Retina (tissue), 1 donor: ENCODE measurements around the gene RRM2.

Experiments used
- DNase-seq: peaks from one replicate; pipeline ENCODE4 v3.0.0-alpha.2; 2016

Gene RRM2

DNA sequence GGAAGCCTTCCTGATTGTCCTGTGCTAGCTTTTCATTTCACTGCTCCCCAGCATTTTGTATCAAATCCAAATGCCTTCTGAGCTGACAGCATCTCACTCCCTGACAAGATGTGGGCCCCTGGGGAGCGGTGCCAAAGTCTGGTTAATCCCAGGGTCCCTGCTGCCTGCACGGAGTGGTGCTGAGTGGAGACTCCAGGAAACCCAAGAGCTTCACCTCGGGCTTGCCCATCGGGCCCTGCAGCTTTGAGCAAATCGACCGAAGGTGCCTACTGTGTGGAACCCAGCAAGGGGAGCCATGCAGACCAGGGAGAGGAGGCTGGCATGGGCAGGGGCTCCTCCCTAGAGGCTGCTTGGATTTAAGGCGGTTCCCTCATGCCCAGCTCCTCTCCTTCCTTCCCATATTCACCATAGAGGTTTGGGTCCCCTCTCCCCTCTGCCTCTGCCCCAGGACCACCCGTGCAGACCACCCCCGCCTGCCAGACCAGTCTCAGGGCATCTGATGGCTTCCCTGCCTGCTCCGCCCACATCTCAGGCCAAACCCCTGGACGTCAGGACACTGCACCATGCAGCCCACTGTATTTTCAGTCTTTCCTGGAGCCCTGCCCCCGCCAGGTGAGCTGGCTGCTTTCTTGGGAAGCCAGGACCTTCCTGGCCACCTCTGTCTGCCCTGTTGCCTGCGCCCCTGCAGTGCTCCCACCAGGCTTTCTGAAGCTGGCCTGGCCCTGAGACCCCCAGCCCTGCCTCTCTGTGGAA is 37.8 kb downstream of the RRM2 start:
- no peak for DNase-seq

- no peak for DNase-seq
These were observed 38.8 kb downstream of the RRM2 start for GRCh38 chr2:10161206-10161931.

GRCh38 chr2:10161961-10162441 is 39.5 kb downstream of the RRM2 start:
- DNase-seq = no peak

- no peak for DNase-seq
These were observed 40.3 kb downstream of the RRM2 start for GRCh38 chr2:10162586-10163497.

- DNase-seq = no peak
These were observed 41.3 kb downstream of the RRM2 start for GRCh38 chr2:10163498-10164486.

- DNase-seq = no peak
These were observed 42.1 kb downstream of the RRM2 start for GRCh38 chr2:10164601-10165000.

DNA sequence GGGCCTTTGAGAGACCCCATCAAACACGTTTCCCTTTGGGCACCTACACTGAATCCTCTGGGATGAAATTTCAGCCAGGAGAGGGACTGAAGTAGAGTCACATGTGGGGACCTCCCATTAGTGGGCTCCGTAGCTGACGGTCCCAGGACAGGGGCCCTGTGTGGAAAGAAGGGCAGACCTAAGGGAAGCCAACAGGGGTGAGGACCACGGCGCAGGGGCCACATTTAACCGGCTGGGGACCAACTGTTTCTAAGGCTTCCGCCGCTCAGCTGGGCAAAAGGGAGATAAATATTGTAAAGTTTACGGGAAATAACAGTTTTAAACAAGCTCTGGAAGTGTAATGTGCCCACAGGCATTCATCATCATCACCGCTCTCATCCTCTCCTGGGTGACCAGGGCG is 42.7 kb downstream of the RRM2 start:
- no peak for DNase-seq

- DNase-seq = no peak
These were observed 43.5 kb downstream of the RRM2 start for GRCh38 chr2:10165861-10166675.

GRCh38 chr2:10166676-10167292 is 44.2 kb downstream of the RRM2 start:
- DNase-seq = no peak

DNA sequence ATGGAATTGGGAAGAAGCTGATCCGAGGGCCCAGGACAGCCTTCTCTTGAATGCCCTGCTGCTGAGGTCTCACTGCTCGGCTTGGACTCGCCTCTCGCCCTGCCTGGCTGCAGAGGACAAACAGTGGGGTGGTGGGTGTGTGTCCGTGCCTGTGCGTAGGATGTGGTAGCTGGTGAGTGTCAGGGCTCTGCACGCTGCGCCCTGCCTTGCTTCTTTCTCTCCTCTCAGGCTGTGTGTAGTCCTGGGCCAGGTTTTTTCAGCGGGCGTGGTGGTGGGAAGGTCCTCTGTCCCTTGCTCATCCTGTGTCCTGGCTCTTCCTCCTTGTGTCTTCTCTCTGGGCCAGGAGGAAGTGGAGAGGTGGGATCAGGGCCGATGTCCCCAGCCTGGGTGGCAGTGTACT is 44.8 kb downstream of the RRM2 start:
- no peak for DNase-seq

DNA sequence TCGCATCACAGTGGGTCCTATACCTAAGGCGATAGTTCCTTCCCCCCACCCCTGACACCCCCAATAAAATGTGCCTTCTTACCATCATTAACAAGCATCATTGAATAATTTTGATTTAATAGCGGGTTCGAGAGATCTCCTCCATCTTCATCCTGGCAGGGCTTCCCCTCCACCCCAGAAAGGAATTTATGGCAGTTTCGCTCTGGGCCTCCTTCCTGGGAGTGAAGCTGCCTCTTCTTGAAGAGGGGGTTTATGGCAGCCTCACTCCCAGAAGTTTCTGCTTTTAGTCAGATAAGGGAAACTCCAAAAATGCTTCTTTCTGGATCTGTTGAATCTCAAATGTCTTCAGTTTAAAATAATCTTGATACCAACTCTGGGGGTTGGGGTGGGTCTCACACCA is 45.7 kb downstream of the RRM2 start:
- no peak for DNase-seq

DNA sequence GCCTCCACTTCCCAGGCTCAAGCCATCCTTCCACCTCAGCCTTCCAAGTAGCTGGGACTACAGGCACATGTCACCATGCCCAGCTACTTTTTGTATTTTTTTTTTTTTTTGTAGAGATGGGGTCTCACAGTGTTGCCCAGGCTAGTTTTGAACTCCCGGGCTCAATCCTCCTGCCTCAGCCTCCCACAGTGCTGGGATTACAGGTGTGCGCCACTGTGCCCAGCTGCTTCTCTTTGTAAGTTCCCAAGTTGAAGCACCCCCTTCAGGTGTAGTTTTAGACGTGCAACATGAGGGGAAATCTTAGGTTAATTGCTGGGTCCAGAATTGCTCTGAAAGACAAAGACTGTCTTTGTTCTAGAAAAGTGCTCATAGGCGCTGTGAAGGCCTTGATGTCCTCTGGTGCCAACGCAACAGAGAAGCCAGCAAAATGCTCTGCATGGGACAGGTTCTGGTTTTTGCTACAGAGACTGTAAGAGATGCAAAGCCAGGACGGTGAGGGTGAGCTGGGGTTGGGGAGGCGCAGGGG is 46.6 kb downstream of the RRM2 start:
- DNase-seq = no peak

DNA sequence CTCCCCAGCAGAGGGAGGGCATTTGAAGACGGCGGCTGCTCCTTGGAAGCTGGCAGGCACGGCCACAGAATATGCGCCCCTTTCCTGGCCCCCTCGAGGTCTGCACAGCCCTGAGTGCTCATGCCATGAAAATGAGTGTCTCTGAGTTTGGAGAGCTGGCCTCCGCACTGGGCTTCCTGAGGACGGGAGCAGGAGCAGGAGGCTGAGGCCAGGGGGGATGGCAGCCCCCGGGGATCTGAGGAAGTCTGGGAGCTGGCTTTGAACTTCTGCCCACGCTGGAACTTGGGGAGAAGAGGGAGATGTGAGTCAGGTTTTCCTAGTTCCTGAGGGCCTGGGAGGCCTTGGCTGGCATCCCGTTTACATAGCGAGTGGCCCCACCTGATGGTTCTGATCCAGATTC is 47.0 kb downstream of the RRM2 start:
- DNase-seq = no peak

- peak; percentile 63 for DNase-seq
These were observed 47.7 kb downstream of the RRM2 start for GRCh38 chr2:10170256-10170655.

DNA sequence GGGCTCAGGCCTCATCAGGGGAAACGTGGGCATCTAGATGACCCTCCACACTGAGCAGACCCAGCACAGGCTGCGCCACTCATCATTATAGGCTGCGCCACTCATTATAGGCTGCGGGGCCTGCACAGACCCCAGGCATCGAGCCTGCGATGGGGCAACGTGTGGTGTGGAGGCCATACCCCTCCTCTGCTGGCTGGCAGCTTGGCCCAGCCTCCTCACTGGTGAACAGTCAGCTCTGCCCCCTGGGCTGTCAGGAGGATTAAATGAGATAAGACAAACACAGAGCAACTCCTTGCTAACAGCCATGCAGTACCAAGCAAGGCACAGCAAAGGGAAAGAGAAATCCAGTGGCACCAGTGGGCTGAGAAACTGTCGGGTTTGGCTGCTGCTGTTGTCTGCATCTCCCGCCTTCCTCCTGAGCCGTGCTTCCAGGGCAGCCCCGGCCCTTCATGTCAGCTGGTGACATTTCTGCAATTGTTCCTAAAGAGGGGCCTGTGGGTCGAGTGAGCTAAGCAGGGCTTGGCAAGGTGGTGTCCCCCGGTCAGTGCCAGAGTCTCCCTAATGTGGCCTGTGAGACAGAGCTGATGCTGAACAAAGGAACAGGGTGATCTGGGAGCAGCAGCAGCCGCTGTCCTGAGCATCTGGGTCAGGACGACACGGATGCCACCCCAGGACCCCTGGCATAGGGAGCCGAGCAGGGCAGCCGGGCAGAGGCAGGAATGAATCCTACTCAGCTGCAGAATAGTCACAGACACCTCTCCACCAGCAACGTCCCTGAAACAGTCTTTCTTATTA is 48.7 kb downstream of the RRM2 start:
- no peak for DNase-seq

- peak; percentile 65 for DNase-seq
These were observed 49.7 kb downstream of the RRM2 start for GRCh38 chr2:10172033-10172871.

DNA sequence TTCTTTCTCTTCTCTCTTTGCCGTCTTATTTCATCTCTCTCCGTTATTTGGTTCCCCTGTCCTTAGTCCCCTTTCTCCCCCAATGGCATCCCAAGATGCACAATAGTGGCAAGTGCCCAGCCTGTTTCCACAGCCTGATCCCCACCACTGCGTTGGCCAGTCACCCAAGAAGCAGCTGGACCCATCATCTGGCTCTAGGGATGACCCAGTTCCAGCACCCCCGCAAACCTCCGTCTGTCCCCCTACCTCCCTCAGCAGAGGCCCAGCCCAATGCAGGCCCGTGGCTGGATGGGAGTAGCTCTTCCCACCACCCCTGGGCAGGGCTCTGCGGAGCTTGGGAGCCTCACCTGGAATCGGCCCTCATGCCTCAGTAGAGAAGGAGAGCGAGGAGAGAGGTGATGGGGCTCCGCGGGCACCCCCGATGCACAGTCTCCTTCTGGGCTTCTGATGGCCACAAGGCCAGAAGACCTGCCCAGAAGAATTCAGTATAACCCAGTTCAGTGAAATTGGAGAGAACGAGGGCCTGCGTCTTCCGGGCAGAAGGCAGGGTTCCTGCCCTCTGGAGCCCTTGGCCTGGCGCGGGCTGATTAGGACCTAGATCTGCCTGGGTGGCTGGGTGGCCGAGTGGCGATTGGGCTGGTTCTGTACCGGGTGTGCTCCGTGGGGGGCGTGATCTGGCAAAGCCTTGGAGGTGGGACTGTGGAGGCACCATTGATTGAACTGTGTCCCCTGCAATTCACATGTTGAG is 50.9 kb downstream of the RRM2 start:
- DNase-seq = no peak

- DNase-seq = no peak
These were observed 51.6 kb downstream of the RRM2 start for GRCh38 chr2:10174173-10174572.
